ENCODE results near the gene ARID4B. TPM values are rescaled to one million over a fixed set of nuclear protein-coding genes. Genes with fewer than 3 reads are reported as not detected.
"Not testable (repeated sequence)": the region's sequence is repeated elsewhere in the genome, so short reads cannot be mapped to it uniquely, and the experiment has no call there.

The ARID4B gene
- total RNA-seq, 2 experiments from 2014 or later = 41.3 to 44.8 TPM

- Mint-ChIP-seq H3K9me3 (no peaks in the 10 kb centered on the region), H3K27ac (peak overlapping the region; percentile 67), H3K4me1 (ENCODE audit: low read depth) (peaks cover 62% of the 10 kb centered on the region), H3K4me3 (peak overlapping the region; percentile 24), H3K36me3 (peaks cover 11% of the 10 kb centered on the region), H3K27me3 (no peaks in the 10 kb centered on the region)
- CTCF ChIA-PET = interaction anchor here (1.0 to 2.2 kb wide), 7 partner anchors 11 to 103 kb away, joined by 3 to 8 read pairs (median 6); partner anchors contain the start of genes ARID4B and GGPS1
- POLR2A ChIA-PET = interaction anchor here (1.5 to 1.6 kb wide), 2 partner anchors 13 to 14 kb away, joined by 4 read pairs; no protein-coding TSS in a partner anchor
- DNase-seq = no peak
- intact Hi-C loops (cut with micrococcal nuclease) = loop anchor here (2.0 to 5.0 kb wide), 3 partner anchors 15 to 42 kb away; partner anchors contain the start of genes ARID4B and GGPS1
These were observed 13.9 kb downstream of the ARID4B start for GRCh38 chr1:235313931-235314678.

GRCh38 chr1:235313262-235313661, 14.7 kb downstream of the ARID4B start:
- Mint-ChIP-seq H3K4me1 (ENCODE audit: low read depth) (peaks cover 56% of the 10 kb centered on the region), H3K36me3 (peaks cover 5% of the 10 kb centered on the region)
- CTCF ChIA-PET = interaction anchor here (1.3 to 1.5 kb wide), 2 partner anchors 15 to 56 kb away, joined by 3 to 6 read pairs; no protein-coding TSS in a partner anchor

GRCh38 chr1:235309206-235309605, 18.8 kb downstream of the ARID4B start:
- H3K4me3 Mint-ChIP-seq; H3K9me3 Mint-ChIP-seq; intact Hi-C loops (cut with micrococcal nuclease); H3K27me3 Mint-ChIP-seq; DNase-seq; POLR2A ChIA-PET; CTCF ChIA-PET; H3K36me3 Mint-ChIP-seq; H3K27ac Mint-ChIP-seq: not testable (repeated sequence)
- H3K4me1 Mint-ChIP-seq (ENCODE audit: low read depth) = peaks cover 64% of the 10 kb centered on the region

More at GRCh38 chr1:235313262-235313661, 14.7 kb downstream of the ARID4B start:
- DNase-seq = no peak
- intact Hi-C loops (cut with micrococcal nuclease) = loop anchor here (2.0 to 5.0 kb wide), 3 partner anchors 14 to 41 kb away; partner anchors contain the start of genes ARID4B and GGPS1
- POLR2A ChIA-PET = interaction anchor here (1.5 to 1.6 kb wide), 2 partner anchors 13 kb away, joined by 4 read pairs; no protein-coding TSS in a partner anchor
- H3K27ac Mint-ChIP-seq = peak overlapping the region; percentile 67
- H3K9me3 Mint-ChIP-seq = no peaks in the 10 kb centered on the region
- no peaks in the 10 kb centered on the region for H3K27me3 Mint-ChIP-seq
- peak overlapping the region; percentile 18 for H3K4me3 Mint-ChIP-seq

- Mint-ChIP-seq H3K9me3 (no peaks in the 10 kb centered on the region), H3K4me1 (ENCODE audit: low read depth) (peaks cover 56% of the 10 kb centered on the region), H3K4me3 (no peak overlapping the region), H3K36me3 (peaks cover 5% of the 10 kb centered on the region), H3K27ac (peak overlapping the region; percentile 56), H3K27me3 (no peaks in the 10 kb centered on the region)
- CTCF ChIA-PET = interaction anchor here (0.7 kb wide), 2 partner anchors 8 to 666 kb away, joined by 3 read pairs; no protein-coding TSS in a partner anchor
- intact Hi-C loops (cut with micrococcal nuclease) = no loop called here
- POLR2A ChIA-PET = interaction anchor here (0.7 to 1.1 kb wide), 3 partner anchors 11 to 60 kb away, joined by 3 to 4 read pairs (median 3); no protein-coding TSS in a partner anchor
- no peak for DNase-seq
These were observed 20.5 kb downstream of the ARID4B start for GRCh38 chr1:235307158-235308124.

GRCh38 chr1:235304549-235305451, 23.2 kb downstream of the ARID4B start:
- Mint-ChIP-seq H3K27me3 (no peaks in the 10 kb centered on the region), H3K4me3 (peak overlapping the region; percentile 49), H3K36me3 (peaks cover 2% of the 10 kb centered on the region), H3K9me3 (no peaks in the 10 kb centered on the region), H3K4me1 (ENCODE audit: low read depth) (peaks cover 51% of the 10 kb centered on the region), H3K27ac (peak overlapping the region; percentile 87)
- ChIA-PET POLR2A (interaction anchor here (0.5 to 1.0 kb wide), 2 partner anchors 15 to 63 kb away, joined by 3 to 5 read pairs; partner anchors contain the start of gene TBCE), CTCF (interaction anchor here (0.7 to 0.9 kb wide), 3 partner anchors 12 to 215 kb away, joined by 3 read pairs; no protein-coding TSS in a partner anchor)
- DNase-seq = peak; percentile 36
- intact Hi-C loops (cut with micrococcal nuclease) = loop anchor here (1.0 to 2.0 kb wide), 3 partner anchors 7 to 24 kb away; partner anchors contain the start of genes ARID4B and GGPS1

- H3K36me3 Mint-ChIP-seq = no peaks in the 10 kb centered on the region
- no peaks in the 10 kb centered on the region for H3K27me3 Mint-ChIP-seq
- H3K9me3 Mint-ChIP-seq = no peaks in the 10 kb centered on the region
- ChIA-PET POLR2A (no interaction called here), CTCF (no interaction called here)
- no peak overlapping the region for H3K4me3 Mint-ChIP-seq
- H3K27ac Mint-ChIP-seq = no peak overlapping the region
- DNase-seq = no peak
- intact Hi-C loops (cut with micrococcal nuclease) = no loop called here
- peaks cover 66% of the 10 kb centered on the region for H3K4me1 Mint-ChIP-seq (ENCODE audit: low read depth)
These were observed 25.8 kb downstream of the ARID4B start for GRCh38 chr1:235302143-235302542.

- intact Hi-C loops (cut with micrococcal nuclease) = loop anchor here (2.0 kb wide), 1 partner anchor 13 kb away; no protein-coding TSS in a partner anchor
- Mint-ChIP-seq H3K27me3 (no peaks in the 10 kb centered on the region), H3K4me3 (no peak overlapping the region), H3K36me3 (peaks cover 3% of the 10 kb centered on the region), H3K9me3 (peaks cover 4% of the 10 kb centered on the region), H3K4me1 (ENCODE audit: low read depth) (peaks cover 53% of the 10 kb centered on the region), H3K27ac (peak overlapping the region; percentile 54)
- DNase-seq = no peak
- ChIA-PET CTCF (interaction anchor here (1.0 to 1.3 kb wide), 2 partner anchors 9 to 14 kb away, joined by 3 read pairs; no protein-coding TSS in a partner anchor), POLR2A (interaction anchor here (1.2 to 1.7 kb wide), 2 partner anchors 15 to 25 kb away, joined by 3 to 4 read pairs; no protein-coding TSS in a partner anchor)
These were observed 28.7 kb downstream of the ARID4B start for GRCh38 chr1:235299169-235299858.

GRCh38 chr1:235298758-235299157, 29.2 kb downstream of the ARID4B start:
- peaks cover 4% of the 10 kb centered on the region for H3K9me3 Mint-ChIP-seq
- H3K4me3 Mint-ChIP-seq = no peak overlapping the region
- POLR2A ChIA-PET = no interaction called here
- peak overlapping the region; percentile 54 for H3K27ac Mint-ChIP-seq
- intact Hi-C loops (cut with micrococcal nuclease) = loop anchor here (2.0 kb wide), 1 partner anchor 14 kb away; no protein-coding TSS in a partner anchor
- H3K36me3 Mint-ChIP-seq = peaks cover 3% of the 10 kb centered on the region
- H3K4me1 Mint-ChIP-seq (ENCODE audit: low read depth) = peaks cover 51% of the 10 kb centered on the region
- no peaks in the 10 kb centered on the region for H3K27me3 Mint-ChIP-seq
- CTCF ChIA-PET = interaction anchor here (1.0 to 1.3 kb wide), 2 partner anchors 9 to 15 kb away, joined by 3 read pairs; no protein-coding TSS in a partner anchor
- DNase-seq = no peak

- Mint-ChIP-seq H3K9me3 (peaks cover 4% of the 10 kb centered on the region), H3K4me1 (ENCODE audit: low read depth) (peaks cover 53% of the 10 kb centered on the region), H3K36me3 (peaks cover 3% of the 10 kb centered on the region), H3K27ac (peak overlapping the region; percentile 79), H3K27me3 (no peaks in the 10 kb centered on the region), H3K4me3 (peak overlapping the region; percentile 66)
- ChIA-PET POLR2A (no interaction called here), CTCF (no interaction called here)
- DNase-seq = no peak
- intact Hi-C loops (cut with micrococcal nuclease) = loop anchor here (1.0 kb wide), 2 partner anchors 8 to 31 kb away; partner anchors contain the start of genes ARID4B and GGPS1
These were observed 30.4 kb downstream of the ARID4B start for GRCh38 chr1:235297579-235297978.

GRCh38 chr1:235296729-235297128, 31.2 kb downstream of the ARID4B start:
- Mint-ChIP-seq H3K36me3 (peaks cover 3% of the 10 kb centered on the region), H3K4me1 (ENCODE audit: low read depth) (peaks cover 49% of the 10 kb centered on the region), H3K27ac (peak overlapping the region; percentile 76), H3K4me3 (no peak overlapping the region), H3K9me3 (peaks cover 4% of the 10 kb centered on the region), H3K27me3 (no peaks in the 10 kb centered on the region)
- no peak for DNase-seq
- intact Hi-C loops (cut with micrococcal nuclease) = loop anchor here (1.0 kb wide), 2 partner anchors 9 to 32 kb away; partner anchors contain the start of genes ARID4B and GGPS1
- ChIA-PET POLR2A (no interaction called here), CTCF (no interaction called here)

All from activated CD4-positive, alpha-beta memory T cell treated with anti-CD3 and anti-CD28 coated beads for 36 hours (primary cell).